ENCODE data around the gene MRPS14. TPM values are rescaled to one million over a fixed set of nuclear protein-coding genes. Genes with fewer than 3 reads are reported as not detected.

Gene MRPS14
- total and polyA plus RNA-seq, 2 of the 4 experiments (the other 2 are of a cell fraction), result 22.0 to 23.1 TPM

DNA sequence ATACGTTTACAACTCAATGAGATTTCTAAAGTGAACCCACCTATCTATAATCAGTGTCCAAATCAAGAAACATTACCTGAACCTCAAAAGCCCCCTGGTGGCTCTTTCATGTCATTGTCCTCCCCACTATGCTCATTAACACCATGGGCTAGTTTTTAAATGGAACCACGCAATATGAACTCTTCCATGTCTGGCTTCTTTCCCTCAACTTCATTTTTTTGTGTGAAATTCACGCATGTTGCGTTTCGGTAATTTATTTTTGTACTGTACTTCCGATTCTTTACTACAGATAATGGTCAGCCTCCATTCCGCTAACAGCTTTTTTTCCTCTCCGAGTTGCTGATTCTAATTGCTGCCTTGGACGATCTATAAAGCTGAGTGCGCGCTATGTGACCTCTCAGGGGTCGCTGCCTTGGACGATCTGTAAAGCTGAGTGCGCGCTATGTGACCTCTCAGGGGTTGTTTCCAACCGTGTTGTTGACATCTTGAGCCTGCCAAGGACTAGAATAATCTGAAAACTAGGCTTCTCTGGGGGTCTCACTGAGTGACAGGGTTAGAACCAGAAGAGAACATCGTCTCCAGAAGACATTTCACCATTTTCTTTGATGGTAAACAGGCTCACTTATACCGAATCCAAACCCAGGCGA, 24.5 kb downstream of the MRPS14 start:
- Histone ChIP-seq H3K9ac (ENCODE audit: low read depth, low read length) (peak overlapping the region; percentile 89), H2BK15ac (ENCODE audit: low read depth, low read length) (peak overlapping the region; percentile 21; the same call in 2 of the 3 replicates), H4K8ac (ENCODE audit: low read depth in 2 of 2, low read length in 2 of 2) (peak overlapping the region; percentile 53 to 100), H3K14ac (replicated peaks; ENCODE audit: low read depth, low read length) (peak overlapping the region; percentile 100), H4K5ac (ENCODE audit: low read depth, low read length) (peak overlapping the region; percentile 99), H3K36me3 (ENCODE audit: control insufficient read depth, insufficient read depth, low read length) (no peaks in the 10 kb centered on the region), H4K20me1 (ENCODE audit: insufficient read depth, low read length) (no peaks in the 10 kb centered on the region), H3K9me3 (ENCODE audit: control insufficient read depth, insufficient read depth, low read length) (no peaks in the 10 kb centered on the region), H2AFZ (replicated peaks; ENCODE audit: low read length, poor library complexity) (peak overlapping the region; percentile 99), H2BK5ac (ENCODE audit: low read depth, low read length, poor library complexity, severe bottlenecking) (peak overlapping the region; percentile 94), H3K4ac (ENCODE audit: low read depth, low read length) (peak overlapping the region; percentile 99), H4K91ac (ENCODE audit: insufficient read depth, low read depth, low read length) (peak overlapping the region; percentile 95), H3K23ac (ENCODE audit: low read depth, low read length) (peak overlapping the region; percentile 98), H3K56ac (ENCODE audit: extremely low read depth, insufficient read depth, low read length) (peak overlapping the region; percentile 93), H3K4me1 (ENCODE audit: control insufficient read depth, insufficient read depth, low read length) (peaks cover 2% of the 10 kb centered on the region; the same call in 1 of the 2 replicates), H3K9me1 (ENCODE audit: insufficient read depth, low read length) (no peaks in the 10 kb centered on the region), H2BK120ac (ENCODE audit: low read depth, low read length) (peak overlapping the region; percentile 79), H3K27ac (ENCODE audit: insufficient read depth, low read length) (peak overlapping the region; percentile 91), H3K4me2 (ENCODE audit: low read depth, low read length) (peak overlapping the region; percentile 87), H3K79me1 (ENCODE audit: low read depth in 1 of 2, low read length in 2 of 2) (peaks cover 8 to 20% of the 10 kb centered on the region in 2 experiments; a peak in 3 of 4 replicates), H3K18ac (ENCODE audit: low read depth, low read length) (peak overlapping the region; percentile 92), H2BK20ac (ENCODE audit: low read depth, low read length) (0 out of 2 replicates have a peak overlapping the region, but pooled peaks have one; percentile 8), H2AK9ac (replicated peaks; ENCODE audit: low read depth, low read length, poor library complexity) (peak overlapping the region; percentile 98), H2AK5ac (ENCODE audit: low read depth, low read length) (peak overlapping the region; percentile 81), H3K4me3 (ENCODE audit: insufficient read depth, low read depth, low read length) (peak overlapping the region; percentile 61), H3K27me3 (ENCODE audit: control insufficient read depth, insufficient read depth, low read length) (no peaks in the 10 kb centered on the region)
- ChIA-PET CTCF (interaction anchor here (0.7 to 1.1 kb wide), 4 partner anchors 11 to 208 kb away, joined by 3 to 5 read pairs (median 3); no protein-coding TSS in a partner anchor), POLR2A (ENCODE audit: unreplicated experiment) (interaction anchor here (0.5 to 2.3 kb wide), 3 partner anchors 12 to 359 kb away, joined by 3 to 9 read pairs (median 7); partner anchors contain the start of gene MRPS14)
- intact Hi-C loops (cut with micrococcal nuclease), result loop anchor here (1.0 to 5.0 kb wide), 2 partner anchors 201 to 228 kb away; no protein-coding TSS in a partner anchor
- dilution Hi-C loops (cut with HindIII; ENCODE audit: low sequenced_read_pairs, unreplicated experiment), result no loop called here
- 21% methylated on average over 5 of the region's 19 CpGs; no CpG with 5 or more reads in 1 of the 2 experiments for WGBS, 2 experiments (ENCODE audit: extremely low coverage in 2 of 2, insufficient read length in 1 of 2)
- TF ChIP-seq CHD1 (IDR thresholded peaks at IDR 0.05; ENCODE audit: low read depth, low read length) (0 out of 2 replicates have a peak, but pooled peaks have one; percentile 10), RCOR1 (IDR thresholded peaks at IDR 0.05; ENCODE audit: insufficient replicate concordance, low read length) (no peak), RAD21 (IDR thresholded peaks at IDR 0.05; ENCODE audit: low read length) (peak; percentile 39; the same call in 1 of the 2 replicates), BHLHE40 (IDR thresholded peaks at IDR 0.05; ENCODE audit: low read depth, low read length) (no peak), SMC3 (IDR thresholded peaks at IDR 0.05; ENCODE audit: low read depth, low read length) (peak; percentile 45), CEBPB (IDR thresholded peaks at IDR 0.05; ENCODE audit: low read depth, low read length) (no peak)
- TF ChIP-seq, protein P1, sequence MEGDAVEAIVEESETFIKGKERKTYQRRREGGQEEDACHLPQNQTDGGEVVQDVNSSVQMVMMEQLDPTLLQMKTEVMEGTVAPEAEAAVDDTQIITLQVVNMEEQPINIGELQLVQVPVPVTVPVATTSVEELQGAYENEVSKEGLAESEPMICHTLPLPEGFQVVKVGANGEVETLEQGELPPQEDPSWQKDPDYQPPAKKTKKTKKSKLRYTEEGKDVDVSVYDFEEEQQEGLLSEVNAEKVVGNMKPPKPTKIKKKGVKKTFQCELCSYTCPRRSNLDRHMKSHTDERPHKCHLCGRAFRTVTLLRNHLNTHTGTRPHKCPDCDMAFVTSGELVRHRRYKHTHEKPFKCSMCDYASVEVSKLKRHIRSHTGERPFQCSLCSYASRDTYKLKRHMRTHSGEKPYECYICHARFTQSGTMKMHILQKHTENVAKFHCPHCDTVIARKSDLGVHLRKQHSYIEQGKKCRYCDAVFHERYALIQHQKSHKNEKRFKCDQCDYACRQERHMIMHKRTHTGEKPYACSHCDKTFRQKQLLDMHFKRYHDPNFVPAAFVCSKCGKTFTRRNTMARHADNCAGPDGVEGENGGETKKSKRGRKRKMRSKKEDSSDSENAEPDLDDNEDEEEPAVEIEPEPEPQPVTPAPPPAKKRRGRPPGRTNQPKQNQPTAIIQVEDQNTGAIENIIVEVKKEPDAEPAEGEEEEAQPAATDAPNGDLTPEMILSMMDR (conservative IDR thresholded peaks at IDR 0.05; ENCODE audit: low read depth, low read length), result peak; percentile 62
- TF ChIP-seq, protein P2, sequence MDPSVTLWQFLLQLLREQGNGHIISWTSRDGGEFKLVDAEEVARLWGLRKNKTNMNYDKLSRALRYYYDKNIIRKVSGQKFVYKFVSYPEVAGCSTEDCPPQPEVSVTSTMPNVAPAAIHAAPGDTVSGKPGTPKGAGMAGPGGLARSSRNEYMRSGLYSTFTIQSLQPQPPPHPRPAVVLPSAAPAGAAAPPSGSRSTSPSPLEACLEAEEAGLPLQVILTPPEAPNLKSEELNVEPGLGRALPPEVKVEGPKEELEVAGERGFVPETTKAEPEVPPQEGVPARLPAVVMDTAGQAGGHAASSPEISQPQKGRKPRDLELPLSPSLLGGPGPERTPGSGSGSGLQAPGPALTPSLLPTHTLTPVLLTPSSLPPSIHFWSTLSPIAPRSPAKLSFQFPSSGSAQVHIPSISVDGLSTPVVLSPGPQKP (IDR thresholded peaks at IDR 0.05; ENCODE audit: borderline replicate concordance, low read depth, low read length), result no peak
- DNase-seq, result peak; percentile 36
- no TSS peak for BruUV-seq (replicated peaks)
- in situ Hi-C loops (cut with MboI; ENCODE audit: low sequenced_read_pairs), result loop anchor here (25.0 kb wide), 1 partner anchor 736 kb away; no protein-coding TSS in a partner anchor
- no peak for ATAC-seq (ENCODE audit: low read depth)

All from IMR-90 (cell line).